HUES48 (cell line): Measurements from ENCODE around the gene NKD2.
"Not testable (repeated sequence)": the region's sequence is repeated elsewhere in the genome, so short reads cannot be mapped to it uniquely, and the experiment has no call there.

Experiments
- H3K27ac ChIP-seq: one replicate; pipeline ENCODE4 v1.7.0; 2013; ENCODE audit warnings: low read depth, low read length, inconsistent platforms
- H3K27me3 ChIP-seq: 2 replicates; pipeline ENCODE4 v1.6.1; 2013; ENCODE audit warnings: mild to moderate bottlenecking, low read length; ENCODE audit not compliant: control insufficient read depth, insufficient read depth
- H3K36me3 ChIP-seq: 2 replicates; pipeline ENCODE4 v1.6.1; 2013; ENCODE audit warnings: low read length; ENCODE audit not compliant: control insufficient read depth, insufficient read depth
- H3K4me1 ChIP-seq: 2 replicates; pipeline ENCODE4 v1.6.1; 2013; ENCODE audit warnings: mild to moderate bottlenecking, low read length; ENCODE audit not compliant: control insufficient read depth, insufficient read depth
- H3K4me3 ChIP-seq: 2 replicates; pipeline ENCODE4 v1.5.1; 2013; ENCODE audit warnings: mild to moderate bottlenecking, low read depth, low read length
- H3K9ac ChIP-seq: 2 replicates; pipeline ENCODE4 v1.6.1; 2013; ENCODE audit warnings: mild to moderate bottlenecking, low read depth, low read length, moderate library complexity
- H3K9me3 ChIP-seq: 2 replicates; pipeline ENCODE4 v1.6.1; 2013; ENCODE audit warnings: low read length; ENCODE audit not compliant: control insufficient read depth, insufficient read depth

The NKD2 gene

GRCh38 chr5:1016036-1016435 is 7.4 kb downstream of the NKD2 start:
- Histone ChIP-seq H3K4me3 (no peak overlapping the region), H3K36me3 (no peaks in the 10 kb centered on the region), H3K27me3 (no peaks in the 10 kb centered on the region), H3K9ac (no peak overlapping the region), H3K9me3 (no peaks in the 10 kb centered on the region), H3K27ac (no peak overlapping the region), H3K4me1 (peaks cover under 1% of the 10 kb centered on the region; the same call in 1 of the 2 replicates)

GRCh38 chr5:1016476-1016875 is 7.9 kb downstream of the NKD2 start:
- H3K9ac ChIP-seq = no peak overlapping the region
- no peaks in the 10 kb centered on the region for H3K9me3 ChIP-seq
- H3K4me3 ChIP-seq = no peak overlapping the region
- H3K27me3 ChIP-seq = no peaks in the 10 kb centered on the region
- no peak overlapping the region for H3K27ac ChIP-seq
- H3K4me1 ChIP-seq = peaks cover 2% of the 10 kb centered on the region; the same call in 1 of the 2 replicates
- H3K36me3 ChIP-seq = no peaks in the 10 kb centered on the region

GRCh38 chr5:1017056-1017455 is 8.5 kb downstream of the NKD2 start:
- H3K36me3 ChIP-seq = no peaks in the 10 kb centered on the region
- no peaks in the 10 kb centered on the region for H3K9me3 ChIP-seq
- H3K9ac ChIP-seq = no peak overlapping the region
- no peak overlapping the region for H3K27ac ChIP-seq
- peaks cover 4% of the 10 kb centered on the region; the same call in 1 of the 2 replicates for H3K4me1 ChIP-seq
- no peaks in the 10 kb centered on the region for H3K27me3 ChIP-seq
- H3K4me3 ChIP-seq = no peak overlapping the region

- no peaks in the 10 kb centered on the region for H3K36me3 ChIP-seq
- no peak overlapping the region for H3K27ac ChIP-seq
- no peaks in the 10 kb centered on the region for H3K9me3 ChIP-seq
- no peak overlapping the region for H3K4me3 ChIP-seq
- no peak overlapping the region for H3K9ac ChIP-seq
- peaks cover 4% of the 10 kb centered on the region; the same call in 1 of the 2 replicates for H3K4me1 ChIP-seq
- H3K27me3 ChIP-seq = no peaks in the 10 kb centered on the region
Observed at GRCh38 chr5:1017691-1018455, 9.3 kb downstream of the NKD2 start.

GRCh38 chr5:1018596-1018995 is 10.0 kb downstream of the NKD2 start:
- H3K4me3 ChIP-seq = no peak overlapping the region
- no peaks in the 10 kb centered on the region for H3K36me3 ChIP-seq
- no peak overlapping the region for H3K27ac ChIP-seq
- no peaks in the 10 kb centered on the region for H3K9me3 ChIP-seq
- no peak overlapping the region for H3K9ac ChIP-seq
- H3K27me3 ChIP-seq = no peaks in the 10 kb centered on the region
- peaks cover 4% of the 10 kb centered on the region; the same call in 1 of the 2 replicates for H3K4me1 ChIP-seq

GRCh38 chr5:1019001-1019905 is 10.7 kb downstream of the NKD2 start:
- no peak overlapping the region for H3K9ac ChIP-seq
- peaks cover 4% of the 10 kb centered on the region; the same call in 1 of the 2 replicates for H3K4me1 ChIP-seq
- H3K27ac ChIP-seq = no peak overlapping the region
- H3K4me3 ChIP-seq = no peak overlapping the region
- H3K36me3 ChIP-seq = no peaks in the 10 kb centered on the region
- H3K27me3 ChIP-seq = no peaks in the 10 kb centered on the region
- no peaks in the 10 kb centered on the region for H3K9me3 ChIP-seq

GRCh38 chr5:1020452-1020961 is 11.9 kb downstream of the NKD2 start:
- Histone ChIP-seq H3K27ac (no peak overlapping the region), H3K9ac (no peak overlapping the region), H3K36me3 (no peaks in the 10 kb centered on the region), H3K27me3 (no peaks in the 10 kb centered on the region), H3K4me3 (no peak overlapping the region), H3K9me3 (no peaks in the 10 kb centered on the region), H3K4me1 (peaks cover 4% of the 10 kb centered on the region; the same call in 1 of the 2 replicates)

- Histone ChIP-seq H3K4me1 (peaks cover 4% of the 10 kb centered on the region; the same call in 1 of the 2 replicates), H3K9me3 (no peaks in the 10 kb centered on the region), H3K27me3 (no peaks in the 10 kb centered on the region), H3K9ac (no peak overlapping the region), H3K36me3 (no peaks in the 10 kb centered on the region), H3K27ac (peak overlapping the region; percentile 20), H3K4me3 (no peak overlapping the region)
Observed at GRCh38 chr5:1021136-1021968, 12.8 kb downstream of the NKD2 start.

- not testable (repeated sequence) for H3K9ac ChIP-seq, H3K36me3 ChIP-seq, H3K27me3 ChIP-seq, H3K9me3 ChIP-seq, H3K4me3 ChIP-seq, H3K4me1 ChIP-seq
- peak overlapping the region; percentile 20 for H3K27ac ChIP-seq
Observed at GRCh38 chr5:1021969-1022336, 13.4 kb downstream of the NKD2 start.

GRCh38 chr5:1026700-1027621 is 18.4 kb downstream of the NKD2 start:
- Histone ChIP-seq H3K27ac (no peak overlapping the region), H3K36me3 (no peaks in the 10 kb centered on the region), H3K9ac (no peak overlapping the region), H3K27me3 (no peaks in the 10 kb centered on the region), H3K9me3 (no peaks in the 10 kb centered on the region), H3K4me3 (no peak overlapping the region), H3K4me1 (no peaks in the 10 kb centered on the region)
